IPS-15b (cell line): Measurements from ENCODE around the gene ZNF552.
"Not testable (repeated sequence)": the region's sequence is repeated elsewhere in the genome, so short reads cannot be mapped to it uniquely, and the experiment has no call there.

ENCODE experiments used
- H3K27me3 ChIP-seq: one replicate; pipeline ENCODE4 v1.6.1; 2013; ENCODE audit warnings: low read length; ENCODE audit not compliant: control insufficient read depth, insufficient read depth
- H3K36me3 ChIP-seq: one replicate; pipeline ENCODE4 v1.6.1; 2013; ENCODE audit warnings: low read length; ENCODE audit not compliant: control insufficient read depth, insufficient read depth
- H3K4me1 ChIP-seq: one replicate; pipeline ENCODE4 v1.6.1; 2013; ENCODE audit warnings: mild to moderate bottlenecking, low read length; ENCODE audit not compliant: control insufficient read depth, insufficient read depth
- H3K4me3 ChIP-seq: one replicate; pipeline ENCODE4 v1.5.1; 2013; ENCODE audit warnings: low read depth, low read length
- H3K9ac ChIP-seq: one replicate; pipeline ENCODE4 v1.6.1; 2013; ENCODE audit warnings: low read depth, mild to moderate bottlenecking, low read length
- H3K9me3 ChIP-seq: one replicate; pipeline ENCODE4 v1.6.1; 2013; ENCODE audit warnings: mild to moderate bottlenecking, low read length; ENCODE audit not compliant: control insufficient read depth, insufficient read depth

ZNF552 gene

DNA sequence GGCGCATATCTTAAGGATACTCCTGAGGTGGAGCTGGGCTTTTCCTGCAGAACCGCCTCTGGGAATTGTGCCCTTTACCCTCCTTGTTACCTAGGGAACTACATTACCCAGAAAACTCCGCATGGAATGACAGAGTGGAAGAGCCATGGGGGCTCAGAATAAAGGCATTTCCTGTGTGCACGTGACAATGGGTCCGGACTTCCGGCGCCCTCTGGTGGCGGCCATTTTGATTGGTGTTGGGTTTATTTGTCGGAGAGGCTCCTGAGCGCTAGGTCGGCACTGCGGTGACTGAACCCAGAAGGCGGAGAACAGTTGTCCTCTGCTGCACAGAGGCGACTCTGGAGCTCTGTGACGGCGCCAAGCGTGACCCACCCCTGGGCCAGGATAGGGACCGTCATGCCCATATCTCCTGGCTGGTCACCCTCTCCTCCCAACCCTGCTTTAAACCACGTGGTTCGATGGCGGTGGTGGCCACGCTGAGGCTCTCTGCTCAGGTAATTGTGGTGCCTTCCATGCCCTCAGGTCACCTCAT, 15.4 kb upstream of the ZNF552 start, which contains the start of gene ZNF587B:
TSS of gene ZNF587B (plus strand) at position 229 of the 532 bp plus-strand sequence. CDS start at position 459, 230 bp downstream.
- H3K4me3 ChIP-seq: peak within 1 kb of the TSS; percentile 97
- H3K36me3 ChIP-seq: no peaks in the 10 kb centered on the region
- no peaks in the 10 kb centered on the region for H3K9me3 ChIP-seq
- peaks cover 2% of the 10 kb centered on the region for H3K4me1 ChIP-seq
- no peaks in the 10 kb centered on the region for H3K27me3 ChIP-seq
- H3K9ac ChIP-seq: peak within 1 kb of the TSS; percentile 80

DNA sequence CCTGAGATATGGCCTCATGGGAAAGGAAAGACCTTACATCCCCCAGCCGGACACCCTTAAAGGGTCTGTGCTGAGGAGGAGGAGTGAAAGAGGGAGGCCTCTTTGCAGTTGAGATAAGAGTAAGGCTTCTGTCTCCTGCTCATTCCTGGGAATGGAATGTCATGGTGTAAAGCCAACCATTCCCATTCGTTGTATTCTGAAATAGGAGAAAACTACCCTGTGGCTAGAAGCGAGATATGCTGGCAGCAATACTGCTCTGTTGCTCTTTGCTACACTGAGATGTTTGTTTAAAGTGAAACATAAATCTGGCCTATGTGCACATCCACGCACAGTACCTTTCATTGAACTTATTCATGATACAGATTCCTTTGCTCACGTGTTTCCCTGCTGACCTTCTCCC, 14.6 kb upstream of the ZNF552 start:
- peaks cover 2% of the 10 kb centered on the region for H3K4me1 ChIP-seq
- H3K27me3 ChIP-seq: no peaks in the 10 kb centered on the region
- H3K9me3 ChIP-seq: no peaks in the 10 kb centered on the region
- no peak overlapping the region for H3K9ac ChIP-seq
- H3K36me3 ChIP-seq: no peaks in the 10 kb centered on the region
- no peak overlapping the region for H3K4me3 ChIP-seq

DNA sequence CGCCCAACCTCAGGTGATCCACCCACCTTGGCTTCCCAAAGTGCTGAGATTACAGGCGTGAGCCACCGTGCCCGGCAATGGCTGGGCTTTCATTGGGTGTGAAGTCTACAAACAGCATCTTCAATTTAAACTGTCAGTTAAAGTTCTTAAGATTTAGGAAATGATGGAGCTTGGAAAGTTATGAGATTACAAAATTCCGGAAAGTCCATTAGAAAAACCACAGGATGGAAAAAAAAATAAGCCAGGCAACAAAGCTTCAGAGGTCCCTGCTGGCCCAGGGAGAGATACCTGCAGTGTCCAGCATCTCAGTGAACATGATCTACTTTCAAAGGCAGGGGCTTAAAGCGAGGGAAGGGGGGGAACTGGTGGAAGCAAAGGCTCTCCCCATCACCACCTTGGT, 10.8 kb upstream of the ZNF552 start:
- Histone ChIP-seq H3K4me1 (peaks cover 3% of the 10 kb centered on the region), H3K27me3 (no peaks in the 10 kb centered on the region), H3K9me3 (no peaks in the 10 kb centered on the region), H3K36me3 (no peaks in the 10 kb centered on the region), H3K4me3 (no peak overlapping the region), H3K9ac (no peak overlapping the region)

- not testable (repeated sequence) for H3K36me3 ChIP-seq, H3K4me1 ChIP-seq, H3K27me3 ChIP-seq, H3K9me3 ChIP-seq, H3K4me3 ChIP-seq, H3K9ac ChIP-seq
Observed at GRCh38 chr19:57823608-57824007, 8.9 kb upstream of the ZNF552 start.

DNA sequence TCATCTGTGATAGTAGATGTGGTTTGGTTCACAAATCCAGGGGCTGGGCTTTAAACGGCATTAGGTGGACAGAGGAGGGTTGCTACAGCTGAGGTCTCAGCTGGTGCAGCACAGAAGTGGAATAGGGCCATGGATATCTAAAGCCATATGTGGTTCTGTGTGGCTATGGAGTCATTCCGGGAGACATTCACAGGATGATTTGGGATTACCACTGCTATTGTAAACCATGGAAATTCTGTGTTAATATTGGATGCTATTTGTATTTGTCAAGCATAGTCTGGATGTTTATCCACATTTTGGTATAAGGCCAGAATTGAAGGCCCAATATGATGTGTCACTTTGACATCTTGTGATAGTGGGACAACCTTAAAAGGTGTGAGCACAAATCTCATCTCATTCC, 8.4 kb upstream of the ZNF552 start:
- H3K4me1 ChIP-seq, H3K4me3 ChIP-seq, H3K36me3 ChIP-seq, H3K27me3 ChIP-seq, H3K9me3 ChIP-seq, H3K9ac ChIP-seq: not testable (repeated sequence)

GRCh38 chr19:57821501-57821900, 6.8 kb upstream of the ZNF552 start:
- H3K4me1 ChIP-seq, H3K4me3 ChIP-seq, H3K36me3 ChIP-seq, H3K9me3 ChIP-seq, H3K9ac ChIP-seq, H3K27me3 ChIP-seq: not testable (repeated sequence)

GRCh38 chr19:57821095-57821494, 6.4 kb upstream of the ZNF552 start:
- not testable (repeated sequence) for H3K9me3 ChIP-seq, H3K4me3 ChIP-seq, H3K36me3 ChIP-seq, H3K9ac ChIP-seq, H3K27me3 ChIP-seq, H3K4me1 ChIP-seq

GRCh38 chr19:57820599-57820998, 5.9 kb upstream of the ZNF552 start:
- Histone ChIP-seq H3K9ac (peak overlapping the region; percentile 98), H3K36me3 (peaks cover 5% of the 10 kb centered on the region), H3K27me3 (no peaks in the 10 kb centered on the region), H3K4me1 (peaks cover 3% of the 10 kb centered on the region), H3K4me3 (peak overlapping the region; percentile 99), H3K9me3 (no peaks in the 10 kb centered on the region)

DNA sequence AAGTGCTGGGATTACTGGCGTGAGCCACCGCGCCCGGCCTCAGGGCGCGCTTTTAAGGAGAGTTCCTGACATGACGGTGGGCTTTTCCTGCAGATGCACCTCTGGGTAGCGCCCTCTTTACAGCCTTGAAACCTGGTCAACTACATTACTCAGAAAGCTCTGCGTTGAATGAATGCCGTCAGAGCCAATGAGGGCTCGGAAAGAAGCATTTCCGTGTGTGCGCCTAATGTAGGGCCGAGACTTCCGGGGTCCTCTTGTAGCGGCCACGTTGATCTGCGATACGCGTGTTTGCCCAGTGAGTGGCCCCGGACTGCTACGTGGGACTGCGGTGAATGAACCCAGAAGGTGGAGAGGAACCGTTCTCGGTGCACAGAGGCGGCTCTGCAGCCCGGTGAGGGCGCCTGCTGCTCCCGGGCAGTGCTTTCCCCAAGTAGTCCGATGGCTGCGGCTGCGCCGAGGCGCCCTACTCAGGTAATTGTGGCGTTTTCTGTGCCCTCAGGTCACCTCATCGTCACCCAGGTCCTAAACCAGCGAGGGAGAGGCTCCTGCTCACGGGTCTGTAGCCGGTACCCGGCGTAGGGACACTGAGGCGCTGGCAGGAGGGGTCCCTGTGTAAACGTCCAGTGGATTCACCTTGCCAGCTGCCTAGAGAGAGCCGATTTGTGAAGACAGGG, 4.9 kb upstream of the ZNF552 start:
- H3K4me3 ChIP-seq: peak overlapping the region; percentile 99
- H3K27me3 ChIP-seq: no peaks in the 10 kb centered on the region
- H3K36me3 ChIP-seq: peaks cover 5% of the 10 kb centered on the region
- peak overlapping the region; percentile 98 for H3K9ac ChIP-seq
- H3K4me1 ChIP-seq: peaks cover 4% of the 10 kb centered on the region
- H3K9me3 ChIP-seq: no peaks in the 10 kb centered on the region

DNA sequence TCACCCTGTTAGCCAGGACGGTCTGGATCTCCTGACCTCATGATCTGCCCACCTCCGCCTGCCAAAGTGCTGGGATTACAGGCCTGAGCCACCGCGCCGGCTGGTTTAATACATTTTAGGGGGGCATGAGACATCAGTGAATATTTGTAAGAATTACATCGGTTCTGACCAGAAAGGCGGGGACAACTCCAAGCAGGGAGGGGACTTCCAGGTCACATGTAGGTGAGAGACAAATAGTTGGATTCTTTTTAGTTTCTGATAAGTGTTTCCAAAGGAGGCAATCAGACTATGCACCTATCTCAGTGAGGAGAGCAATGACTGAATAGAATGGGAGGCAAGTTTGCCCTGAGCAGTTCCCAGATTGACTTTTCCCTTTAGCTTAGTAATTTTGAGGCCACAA, 3.7 kb upstream of the ZNF552 start:
- Histone ChIP-seq H3K36me3 (peaks cover 5% of the 10 kb centered on the region), H3K4me3 (peak overlapping the region; percentile 13), H3K9me3 (no peaks in the 10 kb centered on the region), H3K9ac (no peak overlapping the region), H3K4me1 (peaks cover 4% of the 10 kb centered on the region), H3K27me3 (no peaks in the 10 kb centered on the region)

DNA sequence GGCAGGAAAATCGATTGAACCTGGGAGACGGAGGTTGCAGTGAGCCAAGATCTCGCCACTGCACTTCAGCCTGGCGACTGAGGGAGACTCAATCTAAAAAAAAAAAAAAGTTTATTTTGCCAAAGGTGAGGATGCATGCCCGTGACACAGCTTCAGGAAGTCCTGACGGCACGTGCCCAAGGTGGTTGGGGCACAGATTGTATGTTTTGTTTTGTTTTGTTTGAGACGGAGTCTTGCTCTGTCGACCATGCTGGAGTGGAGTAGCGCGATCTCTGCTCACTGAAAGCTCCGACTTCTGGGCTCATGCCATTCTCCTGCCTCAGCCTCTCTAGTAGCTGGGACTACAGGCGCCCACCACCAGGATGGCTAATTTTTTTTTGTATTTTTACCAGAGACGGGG, 3.3 kb upstream of the ZNF552 start:
- Histone ChIP-seq H3K4me1 (peaks cover 2% of the 10 kb centered on the region), H3K4me3 (no peak overlapping the region)

DNA sequence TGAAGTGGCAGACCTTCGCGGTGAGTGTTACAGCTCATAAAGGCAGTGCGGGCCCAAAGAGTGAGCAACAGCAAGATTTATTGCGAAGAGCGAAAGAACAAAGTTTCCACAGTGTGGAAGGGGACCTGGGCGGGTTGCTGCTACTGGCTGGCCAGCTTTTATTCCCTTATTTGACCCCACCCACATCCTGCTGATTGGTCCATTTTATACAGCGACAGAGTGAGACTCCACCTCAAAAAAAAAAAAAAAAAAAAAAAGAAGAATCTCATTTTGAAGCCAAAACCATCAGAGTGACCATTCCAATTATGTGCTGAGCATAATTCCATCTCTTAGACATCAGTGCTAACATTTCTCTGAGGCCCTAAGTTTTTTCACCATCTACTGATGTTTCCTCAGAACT, 1.9 kb upstream of the ZNF552 start:
- Histone ChIP-seq H3K9ac (no peak overlapping the region), H3K36me3 (peaks cover 10% of the 10 kb centered on the region), H3K27me3 (no peaks in the 10 kb centered on the region), H3K9me3 (no peaks in the 10 kb centered on the region), H3K4me1 (peaks cover 2% of the 10 kb centered on the region), H3K4me3 (no peak overlapping the region)

More for the DNA sequence above, 3.3 kb upstream of the ZNF552 start:
- Histone ChIP-seq H3K36me3 (peaks cover 5% of the 10 kb centered on the region), H3K9me3 (no peaks in the 10 kb centered on the region), H3K27me3 (no peaks in the 10 kb centered on the region), H3K9ac (no peak overlapping the region)
